ENCODE results near the gene TRIM31. TPM values are rescaled to one million over a fixed set of nuclear protein-coding genes. Genes with fewer than 3 reads are reported as not detected.

Gene TRIM31
- total RNA-seq, 1 donor: not detected

DNA sequence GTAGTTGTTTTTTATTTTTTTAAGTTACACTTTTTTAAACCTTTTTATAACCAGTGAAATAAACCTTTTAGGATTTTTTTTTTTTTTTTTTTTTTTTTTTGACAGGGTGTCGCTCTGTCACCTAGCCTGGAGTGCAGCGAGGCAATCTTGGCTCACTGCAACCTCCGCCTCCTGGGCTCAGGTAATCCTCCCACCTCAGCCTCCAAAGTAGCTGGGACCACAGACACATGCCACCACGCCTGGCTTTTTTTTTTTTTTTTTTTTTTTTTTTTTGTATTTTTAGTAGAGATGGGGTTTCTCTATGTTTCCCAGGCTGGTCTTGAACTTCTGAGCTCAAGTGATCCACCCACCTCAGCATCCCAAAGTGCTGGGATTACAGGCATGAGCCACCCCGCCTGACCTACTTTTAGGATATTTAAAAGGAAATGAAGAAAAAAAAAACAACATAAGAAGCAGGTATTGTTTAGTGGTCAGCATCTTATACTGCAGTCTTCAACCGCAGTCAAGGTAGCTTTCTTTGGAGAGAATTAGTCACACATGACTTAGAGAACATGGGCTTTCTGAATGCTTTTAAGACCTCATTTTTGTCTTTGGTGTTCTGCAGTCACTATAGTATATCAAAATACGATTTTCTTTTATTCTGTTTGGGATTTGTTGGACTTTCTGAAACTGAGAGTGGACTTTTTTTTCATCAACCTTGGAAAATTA lies 50.3 kb downstream of the TRIM31 start:
- Histone ChIP-seq H4K20me1 (ENCODE audit: insufficient read depth, low read length) (no peaks in the 10 kb centered on the region), H3K4me3 (ENCODE audit: insufficient read depth, low read length) (peak overlapping the region; percentile 94), H3K9me3 (ENCODE audit: low read depth, low read length) (no peaks in the 10 kb centered on the region), H3K4me1 (ENCODE audit: insufficient read depth, low read length) (peaks cover 32% of the 10 kb centered on the region), H2AFZ (ENCODE audit: low read length) (no peak overlapping the region), H3K36me3 (ENCODE audit: insufficient read depth, low read length) (peaks cover 10% of the 10 kb centered on the region), H3K4me2 (ENCODE audit: insufficient read depth, low read length) (peak overlapping the region; percentile 99), H3K27ac (ENCODE audit: low read depth, low read length) (peak overlapping the region; percentile 95), H3K79me2 (ENCODE audit: insufficient read depth, low read length) (peaks cover 37% of the 10 kb centered on the region), H3K27me3 (ENCODE audit: insufficient read depth, low read length) (no peaks in the 10 kb centered on the region)
- TF ChIP-seq, protein P1, sequence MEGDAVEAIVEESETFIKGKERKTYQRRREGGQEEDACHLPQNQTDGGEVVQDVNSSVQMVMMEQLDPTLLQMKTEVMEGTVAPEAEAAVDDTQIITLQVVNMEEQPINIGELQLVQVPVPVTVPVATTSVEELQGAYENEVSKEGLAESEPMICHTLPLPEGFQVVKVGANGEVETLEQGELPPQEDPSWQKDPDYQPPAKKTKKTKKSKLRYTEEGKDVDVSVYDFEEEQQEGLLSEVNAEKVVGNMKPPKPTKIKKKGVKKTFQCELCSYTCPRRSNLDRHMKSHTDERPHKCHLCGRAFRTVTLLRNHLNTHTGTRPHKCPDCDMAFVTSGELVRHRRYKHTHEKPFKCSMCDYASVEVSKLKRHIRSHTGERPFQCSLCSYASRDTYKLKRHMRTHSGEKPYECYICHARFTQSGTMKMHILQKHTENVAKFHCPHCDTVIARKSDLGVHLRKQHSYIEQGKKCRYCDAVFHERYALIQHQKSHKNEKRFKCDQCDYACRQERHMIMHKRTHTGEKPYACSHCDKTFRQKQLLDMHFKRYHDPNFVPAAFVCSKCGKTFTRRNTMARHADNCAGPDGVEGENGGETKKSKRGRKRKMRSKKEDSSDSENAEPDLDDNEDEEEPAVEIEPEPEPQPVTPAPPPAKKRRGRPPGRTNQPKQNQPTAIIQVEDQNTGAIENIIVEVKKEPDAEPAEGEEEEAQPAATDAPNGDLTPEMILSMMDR (IDR thresholded peaks at IDR 0.05; ENCODE audit: extremely low read depth, low read depth, low read length): no peak
- DNase-seq (ENCODE audit: insufficient read length, low spot score, missing footprints): no peak

DNA sequence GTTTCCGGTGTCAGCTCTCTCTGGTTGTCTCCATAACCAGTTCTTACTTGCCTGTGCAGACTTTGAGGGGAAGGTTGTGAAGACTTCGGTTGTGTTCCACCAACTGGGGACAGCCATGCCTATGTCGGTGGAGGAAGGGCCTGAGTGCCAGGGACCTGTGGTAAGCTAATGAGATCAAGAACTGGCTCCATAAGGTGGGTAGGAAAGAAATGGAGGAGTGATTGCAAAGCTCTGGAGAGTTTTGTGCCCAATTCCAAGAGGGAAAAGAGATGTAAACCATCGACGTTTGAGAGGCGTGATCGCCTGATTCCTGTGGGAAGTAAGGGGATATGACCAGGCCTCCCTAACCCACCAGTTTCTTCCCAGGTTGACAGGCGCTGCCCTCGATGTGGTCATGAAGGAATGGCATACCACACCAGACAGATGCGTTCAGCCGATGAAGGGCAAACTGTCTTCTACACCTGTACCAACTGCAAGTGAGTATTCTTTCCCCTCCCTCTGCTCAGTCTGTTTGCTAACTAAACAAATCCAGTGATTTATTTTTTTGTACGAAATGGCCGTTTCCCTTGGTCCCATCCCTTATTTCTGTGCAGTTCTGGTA lies 50.9 kb downstream of the TRIM31 start:
- peak overlapping the region; percentile 95 for H3K27ac ChIP-seq (ENCODE audit: low read depth, low read length)
- no peak for DNase-seq (ENCODE audit: insufficient read length, low spot score, missing footprints)
- TF ChIP-seq, protein P1 (IDR thresholded peaks at IDR 0.05; ENCODE audit: extremely low read depth, low read depth, low read length): no peak
- H2AFZ ChIP-seq (ENCODE audit: low read length): peak overlapping the region; percentile 99
- peak overlapping the region; percentile 94 for H3K4me3 ChIP-seq (ENCODE audit: insufficient read depth, low read length)
- H3K9me3 ChIP-seq (ENCODE audit: low read depth, low read length): no peaks in the 10 kb centered on the region
- H3K27me3 ChIP-seq (ENCODE audit: insufficient read depth, low read length): no peaks in the 10 kb centered on the region
- H3K36me3 ChIP-seq (ENCODE audit: insufficient read depth, low read length): peaks cover 14% of the 10 kb centered on the region
- H4K20me1 ChIP-seq (ENCODE audit: insufficient read depth, low read length): no peaks in the 10 kb centered on the region
- peak overlapping the region; percentile 99 for H3K4me2 ChIP-seq (ENCODE audit: insufficient read depth, low read length)
- peaks cover 29% of the 10 kb centered on the region for H3K4me1 ChIP-seq (ENCODE audit: insufficient read depth, low read length)
- peaks cover 31% of the 10 kb centered on the region for H3K79me2 ChIP-seq (ENCODE audit: insufficient read depth, low read length)

DNA sequence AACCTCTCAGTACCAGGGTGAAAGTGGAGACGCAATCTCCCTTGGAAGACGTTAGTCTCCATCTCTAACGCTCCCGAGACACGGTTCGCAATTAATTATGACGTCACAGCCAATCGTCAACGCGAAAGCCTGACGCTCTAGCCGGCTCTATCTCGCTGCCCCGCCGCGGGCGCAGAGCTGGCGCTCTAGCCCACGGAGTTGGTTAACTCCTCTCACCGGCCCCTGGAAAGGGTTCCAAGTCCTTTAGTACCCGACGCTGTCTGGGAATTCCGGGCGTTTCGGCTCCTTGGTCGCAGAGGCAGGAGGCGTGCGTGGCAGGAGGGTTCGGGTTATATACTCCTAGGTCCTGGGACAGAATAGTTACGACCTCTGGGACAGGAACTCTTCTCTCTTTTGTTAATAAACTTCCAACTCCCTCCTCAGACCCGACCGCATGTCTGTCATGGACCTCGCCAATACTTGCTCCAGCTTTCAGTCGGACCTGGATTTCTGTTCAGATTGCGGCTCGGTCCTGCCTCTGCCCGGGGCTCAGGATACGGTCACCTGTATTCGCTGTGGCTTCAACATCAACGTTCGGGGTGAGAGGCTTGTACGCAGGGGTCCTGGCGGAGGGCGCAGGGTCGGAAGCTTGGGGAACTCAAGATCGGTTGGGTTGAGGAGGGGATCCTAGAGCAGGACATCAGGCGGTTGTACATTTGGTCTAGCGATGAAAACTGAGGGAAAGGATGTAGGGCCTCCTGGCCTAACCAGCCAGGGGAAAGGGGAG lies 51.6 kb downstream of the TRIM31 start, which contains the start of gene POLR1H:
Gene POLR1H, plus strand, starts transcription at position 174 of the 766 bp plus-strand sequence. Its CDS starts 260 bp downstream, at position 434.
- Histone ChIP-seq H3K4me2 (ENCODE audit: insufficient read depth, low read length) (peak within 1 kb of the TSS; percentile 99), H3K27ac (ENCODE audit: low read depth, low read length) (peak within 1 kb of the TSS; percentile 95), H3K27me3 (ENCODE audit: insufficient read depth, low read length) (no peaks in the 10 kb centered on the region), H3K79me2 (ENCODE audit: insufficient read depth, low read length) (peaks cover 31% of the 10 kb centered on the region), H3K4me3 (ENCODE audit: insufficient read depth, low read length) (peak within 1 kb of the TSS; percentile 94), H3K9me3 (ENCODE audit: low read depth, low read length) (no peaks in the 10 kb centered on the region), H3K4me1 (ENCODE audit: insufficient read depth, low read length) (peaks cover 26% of the 10 kb centered on the region), H2AFZ (ENCODE audit: low read length) (peak within 1 kb of the TSS; percentile 99), H3K36me3 (ENCODE audit: insufficient read depth, low read length) (peaks cover 15% of the 10 kb centered on the region), H4K20me1 (ENCODE audit: insufficient read depth, low read length) (no peaks in the 10 kb centered on the region)
- TF ChIP-seq, protein P1 (IDR thresholded peaks at IDR 0.05; ENCODE audit: extremely low read depth, low read depth, low read length): no peak
- peak; percentile 93 for DNase-seq (ENCODE audit: insufficient read length, low spot score, missing footprints)
